Sigmoid colon (tissue), 7 donors: ENCODE measurements around the gene RBM23. TPM values are rescaled to one million over a fixed set of nuclear protein-coding genes. Genes with fewer than 3 reads are reported as not detected.

ENCODE experiments used
- DNase-seq: peaks from one replicate; pipeline ENCODE4 v3.0.0-alpha.2; 2019
- H3K27ac ChIP-seq, 4 donors: fragments of 200-600 bp; sonication (generic); one replicate each; pipeline ENCODE4 v1.5.1; 2016 to 2019; ENCODE audit warnings: mild to moderate bottlenecking in 1 of 4
- H3K27me3 ChIP-seq, 3 donors: fragments of 200-600 bp; sonication (generic); one replicate each; pipeline ENCODE4 v1.5.1; 2019; ENCODE audit warnings: mild to moderate bottlenecking in 1 of 3
- H3K36me3 ChIP-seq, 4 donors: fragments of 200-600 bp; sonication (generic); one replicate each; pipeline ENCODE4 v1.5.1; 2016 to 2019
- H3K4me1 ChIP-seq, 4 donors: fragments of 200-600 bp; sonication (generic); one replicate each; pipeline ENCODE4 v1.5.1; 2017 to 2019
- H3K4me3 ChIP-seq, 4 donors: fragments of 200-600 bp; sonication (generic); one replicate each; pipeline ENCODE4 v1.5.1; 2017 to 2019; ENCODE audit warnings: mild to moderate bottlenecking in 2 of 4, moderate library complexity in 1 of 4
- H3K9me3 ChIP-seq, 4 donors: fragments of 200-600 bp in 3 of 4; sonication (generic) in 3 of 4; one replicate each; pipeline versions ENCODE4 v1.5.1 to v1.6.1; 2013 to 2019
- CTCF ChIP-seq, 4 experiments: fragments of 450-650 bp in 3 of 4; fragments of 200-600 bp in 1 of 4; IDR thresholded peaks; one replicate each; pipeline ENCODE4 v1.5.1; 2016 to 2019; ENCODE audit warnings: antibody characterized with exemption in 4 of 4, mild to moderate bottlenecking in 3 of 4, moderate library complexity in 2 of 4
- EP300 ChIP-seq, 4 donors: sonication (generic); formaldehyde crosslinking; IDR thresholded peaks; one replicate each; pipeline ENCODE4 v1.6.1; 2017; ENCODE audit warnings: antibody characterized with exemption in 4 of 4
- POLR2A ChIP-seq, 2 donors: fragments of 450-650 bp; IDR thresholded peaks; one replicate each; pipeline ENCODE4 v1.6.1; 2016; ENCODE audit warnings: antibody characterized with exemption in 2 of 2, mild to moderate bottlenecking in 2 of 2, moderate library complexity in 2 of 2
- POLR2AphosphoS5 ChIP-seq, 4 donors: sonication (generic); formaldehyde crosslinking; IDR thresholded peaks; one replicate each; pipeline ENCODE4 v1.6.1; 2017; ENCODE audit warnings: antibody characterized with exemption in 4 of 4
- WGBS, 2 donors: extraction: QIAGEN DNeasy Blood & Tissue Kit; methylation state at CpG; one replicate each; pipeline ENCODE4 v1.1.7; 2013; 5-methylcytosine and 5-hydroxymethylcytosine counted together
- intact Hi-C: fragments of 100-400 bp; cut with DNase I; formaldehyde crosslinking; loops from one replicate; pipeline ENCODE4 v1.15.1; 2023
- polyA plus RNA-seq, 3 donors: library from polyadenylated mRNA; stranded (reverse); fragments of 200-250 nt; gene quantifications; one replicate each; pipeline ENCODE4 v1.2.3, GENCODE V29; 2013
- total RNA-seq, 4 donors: library from RNA; depleted of rRNA; stranded (reverse); fragments of >200 nt; gene quantifications; one replicate each; pipeline ENCODE4 v1.1.0, GENCODE V29; 2016
- donor health status: healthy with polysubstance abuse.
- donor health status: Bipolar disorder and iron deficiency.
- donor health status: healthy.

RBM23 gene
- total and polyA plus RNA-seq, 7 donors = 31.8 to 5,076 (median 356) TPM

GRCh38 chr14:22887260-22887989, 31.5 kb downstream of the RBM23 start:
- no peaks in the 10 kb centered on the region for H3K36me3 ChIP-seq
- intact Hi-C loops = no loop called here
- H3K9me3 ChIP-seq = no peaks in the 10 kb centered on the region
- peaks cover 0 to 34% (median 24%) of the 10 kb centered on the region in 4 donors for H3K4me1 ChIP-seq
- no peaks in the 10 kb centered on the region for H3K27me3 ChIP-seq
- TF ChIP-seq POLR2AphosphoS5 (IDR thresholded peaks at IDR 0.05) (no peak), EP300 (IDR thresholded peaks at IDR 0.05) (no peak)
- peak overlapping the region; percentile 48 to 73 (median 69) for H3K27ac ChIP-seq
- 19 to 22% methylated on average over 11 of the region's 11 CpGs for WGBS, 2 donors
- peak; percentile 80 for DNase-seq
- H3K4me3 ChIP-seq = peak overlapping the region; percentile 44 to 61 (median 52)

- Histone ChIP-seq H3K4me1 (peaks cover 0 to 40% (median 28%) of the 10 kb centered on the region in 4 donors), H3K9me3 (no peaks in the 10 kb centered on the region), H3K36me3 (no peaks in the 10 kb centered on the region), H3K27me3 (no peaks in the 10 kb centered on the region), H3K4me3 (peak overlapping the region; percentile 44 to 61 (median 52)), H3K27ac (peak overlapping the region; percentile 48 to 73 (median 69))
- WGBS, 2 donors = 1 to 3% methylated on average over 77 of the region's 77 CpGs
- intact Hi-C loops = no loop called here
- peak in 3 of 4 donors; percentile 5 to 45 (median 42) for TF ChIP-seq POLR2AphosphoS5 (IDR thresholded peaks at IDR 0.05)
- no peak for TF ChIP-seq CTCF (IDR thresholded peaks at IDR 0.05)
- DNase-seq = peak; percentile 83
Observed at GRCh38 chr14:22886500-22887259, 32.3 kb downstream of the RBM23 start.

DNA sequence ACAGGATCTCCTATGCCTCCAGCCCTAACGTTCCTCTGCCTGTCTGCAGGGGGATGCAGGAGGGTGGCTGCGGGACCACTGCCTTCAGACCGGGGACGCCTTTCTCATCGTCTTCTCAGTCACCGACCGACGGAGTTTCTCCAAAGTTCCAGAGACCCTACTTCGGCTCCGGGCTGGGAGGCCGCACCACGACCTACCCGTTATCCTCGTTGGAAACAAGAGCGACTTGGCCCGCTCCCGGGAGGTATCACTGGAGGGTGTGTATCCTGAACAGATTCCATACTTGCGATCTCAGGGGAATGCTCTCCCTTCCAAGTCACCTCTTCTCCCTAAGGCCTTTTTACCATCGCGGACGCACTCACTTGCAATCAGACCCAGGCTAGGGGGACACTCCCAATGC, 33.0 kb downstream of the RBM23 start:
- H3K4me3 ChIP-seq = peak overlapping the region in 1 of 4 donors; percentile 56
- TF ChIP-seq POLR2AphosphoS5 (IDR thresholded peaks at IDR 0.05) = no peak
- intact Hi-C loops = no loop called here
- H3K36me3 ChIP-seq = no peaks in the 10 kb centered on the region
- WGBS, 2 donors = 94% methylated on average over 21 of the region's 21 CpGs
- H3K9me3 ChIP-seq = no peaks in the 10 kb centered on the region
- no peak for DNase-seq
- H3K4me1 ChIP-seq = peaks cover 0 to 40% (median 28%) of the 10 kb centered on the region in 4 donors
- no peaks in the 10 kb centered on the region for H3K27me3 ChIP-seq
- peak overlapping the region; percentile 48 to 73 (median 69) for H3K27ac ChIP-seq

- Histone ChIP-seq H3K27me3 (no peaks in the 10 kb centered on the region), H3K27ac (no peak overlapping the region), H3K36me3 (no peaks in the 10 kb centered on the region), H3K4me1 (peaks cover 0 to 40% (median 28%) of the 10 kb centered on the region in 4 donors), H3K9me3 (no peaks in the 10 kb centered on the region), H3K4me3 (no peak overlapping the region)
- 81 to 83% methylated on average over 11 of the region's 11 CpGs for WGBS, 2 donors
- TF ChIP-seq POLR2A (IDR thresholded peaks at IDR 0.05) = no peak
- intact Hi-C loops = no loop called here
- DNase-seq = no peak
Observed at GRCh38 chr14:22884738-22885523, 34.0 kb downstream of the RBM23 start.

DNA sequence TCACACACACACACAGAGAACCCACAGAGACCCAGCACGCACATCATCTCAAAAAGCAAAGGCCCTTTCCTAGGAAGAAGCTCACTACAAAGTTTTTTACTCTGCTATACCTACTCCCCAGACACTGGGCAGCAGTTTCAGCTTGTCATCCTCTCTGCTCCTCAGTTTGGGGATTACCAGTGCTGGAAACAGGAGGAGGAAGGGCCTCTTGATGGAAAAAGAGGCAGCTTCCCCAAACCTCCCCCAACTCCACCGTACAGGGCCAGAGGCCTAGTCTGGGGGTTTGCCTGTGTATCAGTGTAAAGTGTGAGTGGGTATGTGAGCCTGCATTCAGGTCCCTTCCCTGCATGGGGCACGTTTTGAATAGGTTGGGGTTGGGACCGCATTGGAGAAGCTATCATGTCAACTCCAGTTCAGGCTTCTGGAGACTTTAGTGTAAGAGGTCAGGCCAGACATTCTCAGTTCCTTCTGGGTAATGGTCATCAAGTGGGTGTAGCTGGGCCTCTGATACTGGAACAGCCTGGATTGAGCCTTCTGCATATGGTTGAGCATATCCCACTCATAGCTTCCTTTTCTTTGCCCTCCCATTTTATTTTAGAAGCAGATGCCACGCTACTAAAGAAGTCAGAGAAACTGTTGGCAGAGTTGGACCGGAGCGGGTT, 34.7 kb downstream of the RBM23 start:
- Histone ChIP-seq H3K4me1 (peaks cover 0 to 40% (median 28%) of the 10 kb centered on the region in 4 donors), H3K4me3 (no peak overlapping the region), H3K27me3 (no peaks in the 10 kb centered on the region), H3K9me3 (no peaks in the 10 kb centered on the region), H3K27ac (no peak overlapping the region), H3K36me3 (peaks cover 0 to 4% (median 0%) of the 10 kb centered on the region in 4 donors)
- TF ChIP-seq CTCF (IDR thresholded peaks at IDR 0.05) (no peak), POLR2AphosphoS5 (IDR thresholded peaks at IDR 0.05) (peak in 1 of 4 donors; percentile 9)
- no peak for DNase-seq
- WGBS, 2 donors = 90 to 93% methylated on average over 7 of the region's 7 CpGs
- intact Hi-C loops = no loop called here
